HG02588 (cell line): ENCODE data around the gene PACC1.

Experiments
- ATAC-seq: cut with Tn5 transposase; IDR thresholded peaks from one replicate; pipeline ENCODE4 v1.9.1; 2021; ENCODE audit warnings: mild to moderate bottlenecking, moderate library complexity; ENCODE audit not compliant: unreplicated experiment

The PACC1 gene

DNA sequence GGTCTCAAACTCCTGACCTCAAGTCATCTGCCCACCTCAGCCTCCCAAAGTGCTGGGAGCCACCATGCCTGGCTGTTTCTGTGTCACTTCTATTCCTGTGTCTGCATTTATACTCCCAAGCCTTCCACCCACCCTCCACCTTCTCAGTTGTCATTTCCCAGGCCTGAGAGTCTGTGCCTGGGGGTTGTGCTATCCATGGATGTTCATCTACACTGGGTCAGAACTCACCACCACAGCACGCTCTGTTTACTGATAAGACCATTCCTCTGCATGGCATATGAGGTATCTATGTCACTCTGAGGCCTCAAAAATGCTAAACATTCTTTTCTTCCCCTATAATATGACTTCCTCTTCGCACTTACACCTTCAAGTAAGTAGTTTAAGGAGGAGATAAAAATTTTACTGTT, 24.1 kb upstream of the PACC1 start:
- ATAC-seq: no peak

DNA sequence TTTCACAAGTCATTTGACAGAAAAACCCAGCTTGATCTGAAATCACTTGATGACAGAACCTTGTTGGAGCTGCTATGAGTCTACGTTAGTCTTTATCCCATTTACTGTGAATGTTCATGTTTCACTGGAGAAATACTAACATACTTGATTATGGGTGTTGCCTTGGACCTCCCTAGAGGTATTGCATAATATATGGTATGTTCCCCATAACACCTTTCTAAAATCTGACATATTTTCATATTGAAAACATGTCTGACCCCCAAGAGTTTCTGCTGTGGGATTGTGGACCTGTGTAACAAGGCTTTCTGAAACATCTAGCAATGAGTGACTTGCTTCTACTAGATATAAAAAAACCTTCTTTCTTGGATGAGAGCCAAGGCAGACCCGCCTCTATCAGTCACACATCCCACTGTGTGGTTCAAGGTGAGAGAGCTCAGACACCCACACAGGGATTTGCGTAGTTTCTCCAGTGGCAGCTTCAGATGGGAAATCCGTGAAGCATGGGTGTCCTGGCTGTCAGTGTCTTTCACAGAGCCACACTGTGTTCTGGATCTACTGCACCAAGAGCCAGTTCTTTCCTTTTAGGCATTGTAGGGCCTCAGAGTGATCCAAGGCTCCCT, 22.6 kb upstream of the PACC1 start:
- no peak for ATAC-seq

DNA sequence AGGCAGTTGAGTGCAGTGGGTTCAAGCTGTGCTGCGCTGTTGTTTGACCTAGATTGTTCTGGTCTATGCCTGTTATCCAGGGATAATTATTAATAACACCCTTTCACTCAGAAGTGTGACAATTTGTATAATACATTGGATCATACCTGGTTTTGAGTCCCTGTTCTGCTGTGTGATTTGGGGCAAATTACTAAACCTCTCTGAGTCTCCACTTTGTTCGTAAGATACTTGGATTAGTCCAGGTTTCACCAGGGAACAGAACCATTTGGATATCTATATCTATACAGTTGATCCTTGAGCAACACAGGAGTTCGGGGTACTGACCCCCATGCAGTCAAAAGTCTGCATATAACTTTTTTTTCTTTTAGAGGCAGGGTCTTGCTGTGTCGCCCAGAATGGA, 20.3 kb upstream of the PACC1 start:
- no peak for ATAC-seq

DNA sequence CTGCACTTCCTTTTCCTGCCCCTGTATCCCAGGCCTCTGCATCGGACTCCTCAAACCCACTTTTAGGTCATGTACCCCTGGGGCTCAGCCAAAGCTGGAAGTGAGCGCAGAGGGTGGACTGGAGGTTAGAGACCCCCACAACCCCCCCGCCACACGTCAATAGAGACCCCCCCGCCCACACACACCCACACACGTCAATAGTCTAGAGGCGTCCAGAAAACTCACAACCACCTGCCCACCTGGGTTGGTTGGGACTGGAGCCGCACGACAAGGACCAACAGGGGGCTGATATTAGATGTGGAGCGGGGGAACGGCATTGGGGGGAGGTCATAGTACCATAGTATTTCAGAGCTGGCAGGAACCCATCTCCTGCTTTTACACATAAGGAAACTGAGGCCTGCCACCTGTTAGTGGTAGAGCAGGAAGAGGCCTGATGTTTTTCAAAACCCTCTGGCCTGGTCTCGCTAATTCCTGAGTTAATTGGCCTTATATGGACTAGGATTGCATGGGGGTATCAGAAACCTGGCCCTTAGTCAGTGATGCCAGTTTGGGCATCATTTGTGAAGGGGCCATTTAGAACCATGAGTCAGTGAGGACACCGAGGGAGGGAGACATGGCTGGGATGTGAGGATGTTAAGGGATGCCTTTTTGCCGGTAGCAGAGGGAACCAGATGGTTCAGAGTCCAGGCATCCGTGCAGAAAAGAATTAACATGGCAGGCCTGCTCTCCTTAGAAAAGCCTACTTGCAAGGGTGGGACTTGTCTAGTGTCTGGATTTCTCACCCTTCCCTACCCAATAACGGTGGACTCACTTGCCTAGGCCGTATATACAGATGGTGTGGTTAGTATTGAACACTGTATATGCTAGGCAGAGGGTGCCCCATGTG, 19.1 kb upstream of the PACC1 start:
- no peak for ATAC-seq

DNA sequence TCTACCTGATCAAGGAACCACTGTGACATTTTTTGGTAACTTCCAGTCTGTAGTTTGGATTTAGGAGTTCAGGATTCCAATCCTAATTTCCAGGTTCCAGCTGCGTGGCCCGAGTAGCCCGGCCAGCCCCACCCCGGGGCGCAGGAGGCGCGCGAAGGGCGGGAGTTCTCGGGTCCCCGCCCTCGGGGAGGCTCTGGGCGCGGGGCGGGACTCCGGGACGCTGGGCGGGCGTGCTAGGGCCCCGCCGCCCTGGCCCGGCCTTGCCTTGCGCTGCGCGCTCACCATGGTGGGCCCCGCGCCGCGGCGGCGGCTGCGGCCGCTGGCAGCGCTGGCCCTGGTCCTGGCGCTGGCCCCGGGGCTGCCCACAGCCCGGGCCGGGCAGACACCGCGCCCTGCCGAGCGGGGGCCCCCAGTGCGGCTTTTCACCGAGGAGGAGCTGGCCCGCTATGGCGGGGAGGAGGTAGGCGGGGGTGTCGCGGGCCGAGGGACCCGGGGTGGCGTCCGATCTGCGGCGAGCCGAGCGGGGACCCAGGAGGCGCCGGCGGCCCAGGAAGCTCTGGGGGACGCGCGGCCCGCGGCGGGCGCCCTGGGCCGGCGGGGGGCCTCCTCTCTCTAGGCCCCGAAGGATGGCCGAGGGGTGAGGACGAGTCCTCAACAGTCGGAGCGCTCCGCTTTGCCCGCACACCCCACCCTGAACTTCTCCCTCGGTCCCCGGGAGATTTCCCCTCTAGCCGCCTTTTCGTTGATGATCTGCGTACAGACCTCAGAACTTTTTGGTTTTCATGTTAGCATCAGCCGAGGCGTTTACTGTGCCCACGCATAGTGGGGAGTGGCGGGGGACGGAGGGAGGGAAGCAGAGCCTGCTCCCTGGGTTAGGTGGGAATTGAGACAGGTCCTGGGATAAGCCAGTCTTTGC, 18.2 kb upstream of the PACC1 start, which contains the start of gene NENF:
Gene NENF, plus strand, starts transcription at position 260 of the 916 bp plus-strand sequence. Its CDS starts 24 bp downstream, at position 284.
- peak; percentile 98 for ATAC-seq

DNA sequence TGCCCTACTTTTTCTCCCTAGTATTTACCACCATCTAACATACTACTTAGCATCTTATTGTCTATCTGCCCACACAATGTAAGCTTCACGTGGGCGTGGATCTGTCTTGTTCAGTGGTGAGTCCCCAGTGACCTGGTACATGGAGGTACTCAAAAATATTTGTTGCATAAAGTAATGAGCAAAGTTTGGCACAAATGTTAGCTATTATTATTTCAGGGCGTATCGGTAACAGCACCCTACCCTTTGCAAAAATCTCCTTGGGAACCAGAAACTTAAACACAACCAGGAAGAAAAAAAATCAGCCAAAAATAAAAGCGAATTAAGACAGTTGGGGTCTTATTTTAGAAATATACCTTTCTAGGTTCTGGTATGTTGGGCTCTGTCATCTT, 17.6 kb upstream of the PACC1 start:
- no peak for ATAC-seq

DNA sequence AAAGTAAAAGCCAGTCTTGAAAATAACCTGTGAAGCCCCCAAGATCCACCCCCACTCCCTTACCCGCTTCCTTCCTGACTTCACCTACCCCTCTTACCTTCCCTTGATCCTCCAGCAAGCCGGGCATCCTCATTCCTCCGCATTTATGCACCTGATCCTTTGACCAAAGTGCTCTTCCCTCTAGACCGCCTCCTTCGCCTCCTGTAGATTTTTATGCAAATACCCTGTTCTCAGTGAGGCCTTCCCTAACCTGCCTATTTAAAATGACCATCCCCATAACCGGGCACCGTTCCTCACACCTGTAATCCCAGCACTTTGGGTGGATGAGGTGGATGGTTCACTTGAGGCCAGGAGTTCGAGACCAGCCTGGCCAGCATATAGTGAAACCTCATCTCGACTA, 17.0 kb upstream of the PACC1 start:
- no peak for ATAC-seq

DNA sequence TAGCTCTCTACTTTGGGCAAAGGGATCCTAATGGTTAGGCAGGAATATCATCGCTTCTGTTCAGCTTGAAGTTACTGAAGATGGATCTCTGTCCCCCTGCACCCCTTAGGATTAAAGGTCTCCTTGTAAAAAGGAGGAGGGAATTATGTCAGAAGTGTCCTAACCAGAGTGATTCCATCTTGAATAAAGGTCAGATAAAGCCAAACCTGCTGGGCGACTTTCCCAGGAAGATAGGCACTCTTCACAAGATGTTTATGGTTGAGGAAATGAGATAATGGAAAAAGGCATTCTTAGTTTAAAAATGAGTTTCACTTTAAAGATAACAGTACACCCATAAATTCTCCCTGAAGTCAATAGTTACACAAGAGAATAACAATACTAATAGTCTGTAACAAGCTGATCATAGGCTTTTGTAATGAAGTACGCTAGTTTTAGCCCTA, 16.3 kb upstream of the PACC1 start:
- no peak for ATAC-seq

DNA sequence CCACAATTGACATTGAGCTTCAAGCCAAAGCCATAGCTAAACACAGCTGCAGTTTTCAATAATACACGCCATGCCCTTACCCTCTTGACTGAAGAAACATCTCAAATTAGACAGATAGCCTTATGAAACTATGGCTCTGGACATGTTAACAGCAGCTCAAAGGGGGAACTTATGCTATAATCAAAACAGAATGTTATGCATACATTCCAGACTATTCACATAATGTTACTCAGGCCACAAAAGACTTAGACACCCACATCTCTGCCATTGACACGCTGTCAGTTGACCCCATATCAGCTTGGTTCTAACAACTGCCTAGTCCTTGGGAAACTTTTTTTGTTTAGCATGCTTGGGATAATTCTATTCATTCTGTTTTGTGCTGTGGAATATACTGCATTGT, 15.7 kb upstream of the PACC1 start:
- ATAC-seq: no peak

DNA sequence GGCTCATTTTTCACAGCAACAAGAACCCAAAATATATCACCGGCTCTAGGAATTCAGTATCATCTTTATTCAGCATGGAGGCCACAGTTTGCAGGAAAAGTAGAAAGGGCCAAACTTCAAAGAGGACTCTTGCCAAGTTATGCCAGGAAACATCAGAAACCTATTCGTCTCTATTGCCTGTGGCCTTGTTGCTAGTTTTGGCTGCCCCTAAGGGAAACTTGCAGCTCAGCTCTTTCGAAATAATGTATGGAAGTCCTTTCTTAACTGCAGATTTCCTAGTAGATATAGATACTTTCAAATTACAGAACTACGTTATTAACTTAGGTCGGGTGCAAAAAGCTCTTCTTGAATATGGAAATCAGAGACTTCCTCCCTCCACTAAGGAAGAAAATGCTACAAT, 13.8 kb upstream of the PACC1 start:
- no peak for ATAC-seq

DNA sequence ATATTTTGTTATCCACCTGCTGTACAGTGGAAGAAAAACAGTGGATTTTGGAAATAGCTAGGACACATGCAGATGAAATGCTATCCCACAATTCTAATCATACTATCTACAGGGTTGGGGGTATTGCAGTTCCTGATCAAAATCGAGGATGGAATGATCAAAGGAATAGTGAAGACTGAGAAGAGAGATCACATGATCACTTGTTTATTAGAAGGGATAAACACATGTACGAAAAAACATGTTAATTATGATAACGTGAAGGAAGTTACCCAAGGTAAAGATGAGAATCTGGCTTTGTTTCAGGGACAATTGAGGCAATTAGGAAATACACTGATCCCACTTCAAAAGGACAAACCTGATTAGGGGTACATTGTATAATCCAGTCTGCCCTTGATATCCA, 9.2 kb upstream of the PACC1 start:
- ATAC-seq: no peak

DNA sequence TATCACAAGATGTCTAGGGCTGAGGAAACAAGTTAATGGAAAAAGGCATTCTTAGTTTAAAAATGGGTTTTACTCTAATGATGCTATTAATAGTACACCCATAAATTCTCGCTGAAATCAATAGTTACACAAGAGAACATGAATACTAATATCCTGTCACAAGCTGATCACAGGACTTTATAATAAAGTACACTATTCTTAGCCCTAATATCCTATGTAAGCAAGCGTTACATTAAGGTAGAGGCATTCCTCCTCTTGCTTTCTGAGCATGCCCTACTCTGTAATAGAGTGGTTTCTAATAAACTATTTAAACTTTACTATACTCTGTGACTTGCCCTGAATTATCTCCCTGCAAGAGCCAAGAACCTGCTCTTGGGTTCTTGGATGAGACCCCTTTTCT, 6.5 kb upstream of the PACC1 start:
- ATAC-seq: no peak

DNA sequence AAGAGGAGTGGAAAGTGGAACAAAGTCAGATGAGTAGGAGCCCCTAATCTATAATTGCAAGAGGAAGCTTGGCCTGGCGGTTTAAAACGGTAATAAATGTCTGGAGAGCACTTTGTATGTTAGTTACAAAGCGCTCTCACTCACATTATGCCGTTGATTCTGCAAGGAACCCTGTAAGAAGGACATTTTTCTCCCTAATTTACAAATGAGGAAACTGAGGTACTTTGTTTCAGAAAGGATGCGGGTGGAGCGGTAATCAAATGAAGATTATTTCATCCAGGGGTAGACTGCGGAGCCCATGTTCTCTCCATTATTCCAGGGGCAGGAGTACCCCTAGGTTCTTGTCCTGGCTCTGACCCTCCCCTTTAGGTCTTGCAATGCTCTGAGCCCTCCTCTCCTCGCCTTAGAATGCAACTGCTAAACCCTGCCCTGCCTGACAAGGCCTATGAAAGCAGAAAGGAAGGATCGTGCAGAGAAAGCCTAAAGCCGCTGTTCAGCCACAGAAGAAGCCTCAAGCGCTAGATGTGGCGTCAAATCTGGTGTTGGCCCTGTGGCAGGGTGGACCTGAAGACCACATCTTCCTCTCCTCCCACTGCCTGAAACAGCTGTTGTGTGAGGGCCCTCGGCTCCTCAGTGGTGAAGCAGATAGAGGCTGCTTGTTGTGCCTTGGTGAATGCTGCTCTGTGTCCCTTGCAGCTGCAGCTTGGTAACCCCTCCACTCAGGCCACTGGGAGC, 588 bp upstream of the PACC1 start:
- no peak for ATAC-seq

DNA sequence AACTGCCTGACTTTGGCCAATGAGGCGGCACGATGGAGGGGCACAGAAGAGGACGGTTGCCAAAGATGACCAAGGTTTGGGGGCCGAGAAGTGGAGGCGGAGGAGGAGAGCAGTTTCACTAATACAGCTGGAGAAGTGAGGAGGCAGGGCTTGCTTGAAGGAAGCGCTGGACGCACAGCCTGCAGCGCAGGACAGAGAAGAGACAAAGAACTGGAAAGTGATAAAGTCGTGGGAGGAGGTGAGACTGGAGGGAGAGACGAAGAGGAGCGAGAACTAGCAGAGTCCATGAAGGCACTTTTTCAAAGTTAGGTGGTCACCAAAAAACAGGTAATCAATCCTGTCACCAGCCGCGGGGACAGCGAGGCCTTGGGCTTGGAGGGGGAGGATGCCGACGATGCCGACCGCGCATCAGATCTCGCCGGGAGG, 771 bp downstream of the PACC1 start:
- peak; percentile 11 for ATAC-seq

DNA sequence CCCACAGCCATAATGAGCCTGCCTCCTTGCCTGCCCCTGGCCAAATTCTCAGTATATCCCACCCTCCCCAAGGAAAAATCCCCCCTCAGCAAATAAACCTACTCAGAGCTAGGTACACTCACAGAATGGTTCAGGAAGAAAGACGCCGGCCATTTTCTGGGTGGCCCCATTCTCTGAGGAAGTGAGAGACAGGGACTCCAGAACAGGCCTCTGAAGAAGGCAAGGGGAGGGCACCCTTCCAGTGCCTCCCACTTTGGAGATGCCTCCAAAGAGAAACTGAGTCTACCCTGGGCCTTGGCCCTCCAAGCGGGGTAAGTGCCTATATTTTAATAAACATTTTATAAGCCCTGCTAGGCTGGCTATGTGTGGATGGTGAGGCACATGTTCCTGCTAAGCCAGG, 2.3 kb downstream of the PACC1 start:
- ATAC-seq: no peak

DNA sequence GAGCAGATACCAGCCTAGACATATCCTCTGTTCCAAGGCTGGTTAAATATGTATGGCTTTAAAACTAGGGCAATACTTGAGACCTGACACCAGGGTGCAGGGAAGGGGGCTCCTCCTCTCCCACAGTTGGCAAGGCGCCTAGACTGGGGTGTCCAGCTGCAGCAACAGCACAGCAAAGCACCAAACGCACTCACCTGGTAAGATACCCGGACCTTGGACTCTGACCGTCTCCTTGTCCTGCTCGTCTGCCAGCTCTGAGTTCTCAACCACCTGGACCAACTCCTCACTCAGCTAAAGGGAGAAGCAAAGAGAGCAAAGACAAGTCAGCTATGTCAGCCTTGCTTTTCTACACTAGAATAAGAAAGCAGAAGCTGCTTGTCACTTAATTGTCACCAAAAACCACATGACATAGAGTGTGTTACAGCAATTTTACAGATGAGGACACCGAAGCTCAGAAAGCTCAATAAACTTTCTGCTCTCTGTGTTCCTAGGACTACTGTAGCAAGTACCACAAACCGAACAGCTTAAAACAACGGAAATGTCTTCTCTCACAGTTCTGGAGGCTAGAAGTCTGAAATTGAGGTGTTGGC, 4.4 kb downstream of the PACC1 start:
- ATAC-seq: no peak

DNA sequence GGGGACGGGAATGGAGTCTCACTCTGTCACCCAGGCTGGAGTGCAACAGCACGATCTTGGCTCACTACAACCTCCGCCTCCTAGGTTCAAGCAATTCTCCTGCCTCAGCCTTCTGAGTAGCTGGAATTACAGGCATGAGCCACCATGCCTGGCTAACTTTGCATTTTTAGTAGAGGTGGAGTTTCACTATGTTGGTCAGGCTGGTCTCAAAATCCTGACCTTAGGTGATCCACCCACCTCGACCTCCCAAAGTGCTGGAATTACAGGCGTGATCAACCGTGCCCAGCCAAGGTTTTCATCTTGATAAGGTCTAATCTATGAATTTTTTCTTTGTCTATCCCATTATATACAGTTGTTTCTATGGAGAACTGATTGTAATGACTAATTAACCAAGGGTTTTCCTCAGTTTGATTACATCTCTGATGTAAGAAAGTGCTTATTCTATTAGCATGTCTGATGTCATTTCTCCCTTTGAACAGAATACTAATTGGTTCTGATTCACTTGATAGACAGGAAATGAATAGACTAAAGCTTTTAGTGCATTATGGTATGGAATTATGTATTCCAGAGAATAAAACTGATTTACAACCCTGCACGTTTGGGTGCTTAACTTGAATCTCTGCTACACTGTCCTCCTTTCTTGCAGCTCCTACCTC, 11.9 kb downstream of the PACC1 start:
- ATAC-seq: no peak

DNA sequence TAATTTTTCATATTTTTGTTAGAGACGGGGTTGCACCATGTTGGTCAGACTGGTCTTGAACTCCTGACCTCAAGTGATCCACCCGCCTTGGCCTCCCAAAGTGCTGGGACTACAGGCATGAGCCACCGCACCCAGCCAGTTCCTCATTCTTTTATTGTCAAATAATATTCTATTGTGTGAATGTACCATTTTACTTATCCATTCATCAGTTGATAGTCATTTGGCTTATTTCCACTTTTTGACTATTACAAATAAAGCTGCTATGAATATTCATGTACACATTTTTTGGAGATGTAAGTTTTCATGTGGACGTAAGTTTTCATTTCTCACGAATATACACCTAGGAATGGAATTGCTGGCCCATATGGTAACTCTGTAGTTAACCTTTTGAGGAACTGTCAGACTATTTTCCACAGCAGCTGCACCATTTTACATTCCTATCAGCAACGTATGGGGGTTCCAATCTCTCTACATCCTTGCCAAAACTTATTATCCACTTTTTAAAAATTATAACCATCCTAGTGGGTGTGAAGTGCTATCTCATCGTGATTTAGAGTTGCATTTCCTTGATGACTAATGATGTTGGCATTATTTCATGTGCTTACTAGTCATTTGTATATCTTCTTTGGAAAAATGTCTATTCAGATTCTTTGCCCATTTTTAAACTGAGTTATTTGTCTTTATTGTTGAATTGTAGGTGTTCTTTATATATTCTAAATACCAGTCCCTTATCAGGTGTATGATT, 12.7 kb downstream of the PACC1 start:
- no peak for ATAC-seq

DNA sequence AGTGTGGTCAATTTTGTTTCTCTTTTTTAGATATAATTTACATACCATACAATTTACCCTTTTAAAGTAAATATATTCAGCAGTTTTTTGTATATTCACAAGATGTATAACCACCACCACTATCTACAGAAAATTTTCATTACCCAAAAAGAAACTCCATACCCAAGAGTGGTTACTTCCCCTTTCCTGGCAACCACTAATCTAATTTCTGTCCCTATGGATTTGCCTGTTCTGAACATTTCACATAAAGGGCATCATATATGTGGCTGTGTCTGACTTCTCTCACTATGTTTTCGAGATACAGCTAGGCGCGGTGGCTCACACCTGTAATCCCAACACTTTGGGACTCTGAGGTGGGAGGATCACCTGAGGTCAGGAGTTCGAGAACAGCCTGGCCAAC, 13.6 kb downstream of the PACC1 start:
- ATAC-seq: no peak
